ENCODE results near the gene EXOC6.

The EXOC6 gene

DNA sequence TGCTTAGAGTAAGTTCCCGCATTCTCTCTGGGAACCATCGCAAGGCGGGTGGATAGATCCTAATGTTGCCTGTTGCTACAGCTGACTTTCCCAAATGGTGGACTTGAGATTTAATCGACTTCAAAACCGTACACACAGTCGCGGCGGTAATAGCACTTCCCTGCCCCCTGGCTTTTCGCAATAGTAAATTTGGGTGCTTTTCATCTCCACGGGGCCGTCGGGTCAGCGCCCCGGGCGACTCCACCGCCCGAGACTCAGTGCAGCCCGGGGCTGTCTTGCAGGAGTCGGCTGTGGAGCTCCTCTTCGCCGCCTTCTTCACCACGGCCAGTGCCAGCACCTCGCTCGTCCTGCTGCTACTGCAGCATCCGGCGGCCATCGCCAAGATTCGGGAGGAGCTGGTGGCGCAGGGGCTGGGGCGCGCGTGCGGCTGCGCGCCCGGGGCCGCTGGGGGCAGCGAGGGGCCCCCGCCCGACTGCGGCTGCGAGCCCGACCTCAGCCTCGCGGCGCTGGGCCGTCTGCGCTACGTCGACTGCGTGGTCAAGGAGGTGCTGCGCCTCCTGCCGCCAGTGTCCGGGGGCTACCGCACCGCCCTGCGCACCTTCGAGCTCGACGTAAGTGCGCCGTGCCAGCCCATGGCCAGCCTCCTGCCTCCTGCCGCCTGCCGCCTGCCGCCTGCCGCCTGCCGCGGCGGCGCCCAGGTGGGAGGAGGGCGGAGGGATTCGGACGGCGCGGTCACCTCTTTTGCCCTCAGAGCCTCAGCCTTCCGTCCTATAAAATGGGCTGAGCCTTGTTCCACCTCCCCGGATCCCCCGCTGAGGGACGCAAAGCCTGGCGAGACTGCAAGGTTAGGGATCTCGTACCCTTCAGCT lies 217.6 kb downstream of the EXOC6 start:
- DNase-seq (ENCODE audit: low read depth in 2 of 2) = no peak

DNA sequence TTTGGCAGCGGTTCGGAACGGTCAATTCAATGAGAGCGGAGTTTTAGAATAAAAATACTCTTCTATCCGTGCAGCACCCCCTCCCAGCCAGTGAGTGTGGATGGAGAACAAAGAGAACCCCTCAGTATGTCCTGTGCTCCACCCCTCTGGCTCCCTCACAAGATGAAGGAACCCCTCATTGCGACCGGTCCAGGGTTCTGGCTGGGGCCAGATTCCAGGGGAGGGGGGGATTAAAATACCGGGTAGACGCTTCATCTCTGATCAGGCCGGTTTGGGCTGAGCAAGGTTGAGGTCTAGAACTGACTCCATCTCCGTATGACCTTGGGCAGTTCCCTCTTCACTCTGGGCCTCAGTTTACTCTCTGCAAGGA lies 218.2 kb downstream of the EXOC6 start:
- no peak for DNase-seq (ENCODE audit: low read depth in 2 of 2)

DNA sequence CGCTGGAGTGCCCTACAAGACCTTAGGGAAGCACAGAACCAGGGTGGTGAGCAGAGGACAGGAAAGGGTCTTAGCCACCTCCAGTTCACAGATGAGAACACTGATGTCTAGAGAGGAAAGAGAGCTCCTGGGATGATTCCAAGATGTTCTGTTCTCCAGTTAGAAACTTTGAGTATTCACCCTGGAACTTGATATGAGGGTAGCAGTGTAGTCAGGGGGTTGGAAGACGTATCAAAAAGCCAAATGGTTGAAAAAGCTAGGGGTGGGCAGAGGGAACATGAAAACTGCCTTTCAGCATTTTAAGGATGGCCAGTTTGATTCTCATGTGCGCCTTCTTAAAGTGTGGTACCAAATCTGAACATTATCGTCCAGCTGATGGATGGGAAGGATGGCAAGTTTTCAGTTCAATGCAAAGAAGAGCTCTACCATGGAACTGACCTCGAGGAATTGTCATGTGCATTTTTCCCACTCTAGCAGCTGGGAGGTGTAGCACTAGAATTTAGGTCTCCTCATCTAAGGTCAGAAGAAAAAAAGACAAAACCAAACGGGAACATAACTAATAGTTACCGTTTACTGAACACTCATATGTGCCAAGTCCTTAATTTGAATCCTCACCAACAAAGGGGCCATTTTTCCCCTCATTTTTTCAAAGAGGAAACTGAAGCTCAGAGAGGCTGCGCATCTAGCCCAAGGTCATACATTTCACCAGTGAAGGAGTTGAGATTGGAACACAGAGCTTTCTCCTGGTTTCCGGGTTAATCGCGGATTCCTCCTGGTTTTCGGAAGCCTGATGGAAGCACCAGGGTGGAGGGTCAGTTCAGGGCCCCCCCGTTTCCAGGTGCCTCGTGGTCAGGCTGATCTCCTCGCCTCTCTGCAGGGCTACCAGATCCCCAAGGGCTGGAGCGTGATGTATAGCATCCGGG lies 219.4 kb downstream of the EXOC6 start:
- no peak for DNase-seq (ENCODE audit: low read depth in 2 of 2)

DNA sequence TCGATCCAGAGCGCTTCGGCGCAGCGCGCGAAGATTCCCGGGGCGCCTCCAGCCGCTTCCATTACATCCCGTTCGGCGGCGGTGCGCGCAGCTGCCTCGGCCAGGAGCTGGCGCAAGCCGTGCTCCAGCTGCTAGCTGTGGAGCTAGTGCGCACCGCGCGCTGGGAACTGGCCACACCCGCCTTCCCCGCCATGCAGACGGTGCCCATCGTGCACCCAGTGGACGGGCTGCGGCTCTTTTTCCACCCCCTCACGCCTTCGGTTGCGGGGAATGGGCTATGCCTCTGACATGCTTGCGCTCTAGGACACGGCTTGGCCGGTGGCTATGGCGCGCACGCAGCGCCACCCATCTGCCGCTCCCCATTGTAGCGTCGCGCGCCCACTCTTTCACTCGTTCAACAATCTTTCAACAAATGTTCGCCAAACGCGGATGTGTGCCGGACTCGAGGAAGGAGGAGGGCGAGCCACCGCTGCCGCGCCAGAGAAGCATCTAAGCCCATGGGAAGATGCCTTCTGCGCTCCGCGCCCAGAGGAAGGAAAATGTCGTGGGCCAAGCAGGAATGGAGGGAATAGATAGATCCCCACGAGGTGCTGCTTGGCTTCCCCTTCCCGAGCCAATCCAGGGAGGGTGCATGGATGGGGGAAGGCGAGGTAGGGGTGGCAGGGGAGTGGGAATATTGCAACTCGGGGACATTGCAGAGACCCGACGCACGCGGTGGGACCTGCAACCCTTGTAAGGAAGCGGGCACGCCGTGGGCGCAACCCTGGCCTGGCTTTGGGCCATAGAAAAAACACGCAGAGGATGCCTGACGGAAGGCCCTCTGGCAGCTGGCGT lies 220.3 kb downstream of the EXOC6 start:
- no peak for DNase-seq (ENCODE audit: low read depth in 2 of 2)

DNA sequence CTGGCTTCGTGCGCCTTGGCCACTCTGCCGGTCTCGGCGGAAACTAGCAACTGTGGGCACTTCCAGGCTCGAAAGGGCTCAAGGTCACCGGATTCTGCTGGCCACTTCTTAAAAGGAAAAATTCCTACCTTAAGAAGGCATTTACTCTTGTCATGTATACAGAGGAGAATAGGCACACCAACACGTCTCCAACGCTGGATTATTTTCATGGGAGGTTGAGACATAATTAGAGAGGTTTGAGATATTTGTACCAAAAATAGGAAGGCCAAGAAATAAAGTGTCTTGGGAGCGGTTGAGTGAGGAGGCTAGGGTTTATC lies 220.9 kb downstream of the EXOC6 start:
- DNase-seq (ENCODE audit: low read depth in 2 of 2) = no peak

DNA sequence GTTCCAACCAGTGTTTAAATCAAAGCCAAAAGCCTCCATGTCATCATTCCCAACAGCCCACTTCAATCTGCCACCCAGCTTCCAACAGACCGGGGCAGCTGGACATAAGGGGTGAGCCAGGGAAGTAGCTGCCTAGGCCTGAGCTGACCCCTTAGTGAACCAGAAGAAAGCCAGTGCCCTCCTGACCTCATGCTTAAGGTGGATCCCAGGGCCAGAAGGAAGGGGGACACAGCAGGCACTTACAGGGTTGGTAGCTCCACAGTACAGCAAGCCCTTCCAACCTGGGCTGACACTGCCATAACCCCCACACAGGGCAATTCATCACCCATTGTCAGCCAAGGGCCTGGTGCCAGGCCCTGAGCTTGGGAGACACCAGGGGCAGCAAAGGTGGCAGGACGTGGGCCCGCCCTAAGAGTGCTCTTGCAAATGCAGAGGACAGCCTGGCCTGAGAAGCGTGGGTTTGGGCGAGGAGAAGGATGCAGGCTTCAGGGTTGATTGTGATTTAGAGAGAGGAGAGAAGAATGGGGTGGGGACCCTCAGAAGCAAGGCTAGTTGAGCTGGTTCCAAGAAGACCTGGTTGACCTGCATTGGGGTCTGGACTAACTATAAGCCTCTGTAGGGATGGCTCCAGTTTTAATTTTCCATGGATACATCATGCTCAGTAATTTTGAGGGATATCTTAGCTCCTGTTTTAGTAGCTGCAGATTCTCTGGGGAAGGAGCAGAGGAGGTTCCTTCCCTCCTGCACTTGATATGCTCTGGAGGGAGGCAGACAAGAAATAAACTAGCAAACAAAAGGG lies 222.3 kb downstream of the EXOC6 start:
- no peak for DNase-seq (ENCODE audit: low read depth in 2 of 2)

DNA sequence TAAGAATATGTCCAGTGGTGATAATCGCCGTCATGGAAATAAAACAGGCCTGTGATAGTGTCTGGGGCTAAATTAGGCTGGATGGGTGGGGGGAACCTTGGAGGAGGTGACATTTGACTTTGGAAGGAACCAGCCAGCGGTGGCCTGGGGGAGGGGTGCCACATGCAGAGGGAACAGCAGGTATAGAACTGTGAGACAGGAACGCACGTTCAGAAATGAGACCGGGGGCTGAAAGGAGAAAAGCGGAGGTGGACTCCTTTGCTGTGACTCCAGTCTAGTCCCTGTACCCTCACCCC lies 222.8 kb downstream of the EXOC6 start:
- DNase-seq (ENCODE audit: low read depth in 2 of 2) = no peak

DNA sequence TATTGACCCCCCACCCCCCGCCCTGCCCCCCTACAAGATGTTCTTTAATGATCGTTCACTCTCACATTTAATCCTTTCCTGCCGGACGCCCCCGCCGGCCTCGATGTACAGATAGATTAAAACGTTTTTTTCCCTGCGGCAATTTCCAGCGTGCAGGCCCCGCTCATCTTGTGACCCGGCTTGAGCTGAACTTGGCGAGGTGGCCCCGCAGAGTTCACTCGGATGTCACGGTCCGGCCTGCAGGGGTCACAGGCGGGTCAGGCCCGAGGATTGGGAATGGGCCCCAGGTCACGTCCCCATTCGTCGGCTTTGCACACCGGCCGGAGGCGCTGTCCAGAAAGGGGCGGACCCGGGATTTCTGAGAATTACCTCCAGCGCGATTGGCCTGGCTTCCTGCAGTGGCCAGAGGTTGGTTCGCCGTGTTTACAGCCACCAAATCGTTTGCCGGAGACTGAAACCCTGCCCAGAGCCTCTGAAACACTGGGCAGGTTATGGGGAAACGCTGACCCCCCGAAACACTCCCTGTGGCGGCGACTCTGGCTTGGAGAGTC lies 223.4 kb downstream of the EXOC6 start:
- no peak for DNase-seq (ENCODE audit: low read depth in 2 of 2)

DNA sequence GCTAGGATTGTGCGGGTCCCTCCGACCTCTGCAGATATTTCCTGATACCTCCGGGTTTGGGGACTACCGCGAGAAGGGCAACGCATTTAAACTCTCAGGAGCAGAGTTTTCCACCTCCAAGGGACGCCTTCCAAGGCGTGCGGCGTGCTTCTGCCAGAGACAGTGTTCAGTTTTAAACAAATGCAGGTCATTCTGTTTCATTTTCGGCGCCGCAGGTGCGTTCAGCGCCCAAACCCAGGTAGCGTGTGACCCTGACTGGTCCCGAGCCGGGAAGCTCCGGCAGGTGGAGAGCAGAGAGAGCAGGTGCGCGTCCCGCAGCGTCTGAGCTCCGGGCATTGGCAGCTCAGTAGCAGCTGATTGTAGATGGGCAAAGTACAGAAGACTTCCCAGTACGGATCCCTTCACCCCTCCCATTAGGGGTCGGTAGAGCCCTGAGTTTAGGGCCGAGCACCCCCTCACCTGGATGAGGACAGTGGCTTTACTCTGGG lies 223.9 kb downstream of the EXOC6 start:
- no peak for DNase-seq (ENCODE audit: low read depth in 2 of 2)

DNA sequence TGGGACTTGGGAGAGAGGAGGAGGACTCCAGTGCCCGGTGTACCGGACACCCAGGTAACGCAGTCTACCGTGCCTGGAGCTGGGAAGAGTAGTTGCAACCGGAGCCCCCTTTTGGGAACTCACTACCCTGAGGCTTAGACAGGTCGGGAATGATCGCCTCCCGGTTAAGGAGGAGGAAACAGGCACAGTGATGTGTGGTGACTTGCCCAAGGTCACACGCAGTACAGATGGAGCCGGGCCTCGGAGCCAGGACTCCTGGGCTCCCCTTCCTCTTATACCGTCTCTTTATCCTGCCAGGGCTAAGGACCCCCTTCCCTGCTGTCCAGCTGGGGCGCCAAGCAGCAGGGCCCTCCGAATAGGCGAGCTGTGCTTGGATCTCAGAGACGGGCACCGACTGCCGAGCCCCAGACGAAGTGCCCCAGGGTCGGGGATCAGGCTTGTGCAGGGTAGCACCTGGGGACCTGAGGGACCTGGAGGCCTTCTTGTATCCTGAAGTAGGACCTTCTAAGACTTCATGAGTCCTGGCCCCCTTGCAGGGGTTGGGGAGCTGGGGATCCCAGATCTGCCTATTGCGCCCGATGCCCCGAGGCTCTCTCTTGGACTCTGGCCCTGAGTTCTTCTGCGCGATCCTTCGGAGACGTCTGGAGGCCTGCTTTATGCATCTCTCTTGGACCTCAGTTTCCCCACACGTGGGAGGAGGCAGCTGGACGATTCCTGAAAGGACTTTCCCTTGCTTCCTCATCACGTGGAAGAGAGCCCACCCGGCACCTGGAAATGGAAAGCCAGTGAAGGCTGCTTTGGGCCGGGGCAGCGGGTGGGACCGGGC lies 224.6 kb downstream of the EXOC6 start:
- DNase-seq (ENCODE audit: low read depth in 2 of 2) = no peak

DNA sequence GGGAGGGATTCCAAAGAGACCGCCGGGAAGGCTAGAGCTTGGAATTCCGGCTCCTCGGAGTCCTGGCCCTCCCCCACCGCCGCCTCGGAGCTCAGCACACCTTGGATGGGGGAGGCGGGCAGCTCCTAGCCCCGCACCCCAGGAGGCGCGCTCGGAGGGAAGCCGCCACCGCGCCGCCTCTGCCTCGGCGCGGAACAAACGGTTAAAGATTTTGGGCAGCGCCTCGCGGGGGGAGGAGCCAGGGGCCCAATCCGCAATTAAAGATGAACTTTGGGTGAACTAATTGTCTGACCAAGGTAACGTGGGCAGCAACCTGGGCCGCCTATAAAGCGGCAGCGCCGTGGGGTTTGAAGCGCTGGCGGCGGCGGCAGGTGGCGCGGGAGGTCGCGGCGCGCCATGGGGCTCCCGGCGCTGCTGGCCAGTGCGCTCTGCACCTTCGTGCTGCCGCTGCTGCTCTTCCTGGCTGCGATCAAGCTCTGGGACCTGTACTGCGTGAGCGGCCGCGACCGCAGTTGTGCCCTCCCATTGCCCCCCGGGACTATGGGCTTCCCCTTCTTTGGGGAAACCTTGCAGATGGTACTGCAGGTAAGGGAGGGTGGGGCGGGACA lies 225.3 kb downstream of the EXOC6 start, which contains the start of gene CYP26A1:
TSS of gene CYP26A1 (plus strand) at position 355 of the 608 bp plus-strand sequence. CDS start at position 397, 42 bp downstream.
- no peak for DNase-seq (ENCODE audit: low read depth in 2 of 2)

DNA sequence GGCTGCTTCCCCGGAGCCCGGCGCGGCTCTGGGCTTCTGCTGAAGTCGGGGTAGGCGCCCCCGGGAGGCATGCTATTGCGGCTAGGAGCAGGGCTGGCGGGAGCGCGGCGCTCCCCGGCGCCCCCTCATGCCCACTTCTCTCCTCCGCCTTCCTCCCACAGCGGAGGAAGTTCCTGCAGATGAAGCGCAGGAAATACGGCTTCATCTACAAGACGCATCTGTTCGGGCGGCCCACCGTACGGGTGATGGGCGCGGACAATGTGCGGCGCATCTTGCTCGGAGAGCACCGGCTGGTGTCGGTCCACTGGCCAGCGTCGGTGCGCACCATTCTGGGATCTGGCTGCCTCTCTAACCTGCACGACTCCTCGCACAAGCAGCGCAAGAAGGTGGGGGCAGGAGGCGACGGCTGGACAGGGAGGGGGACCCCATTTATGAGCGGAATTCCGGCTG lies 225.9 kb downstream of the EXOC6 start:
- DNase-seq (ENCODE audit: low read depth in 2 of 2) = no peak

DNA sequence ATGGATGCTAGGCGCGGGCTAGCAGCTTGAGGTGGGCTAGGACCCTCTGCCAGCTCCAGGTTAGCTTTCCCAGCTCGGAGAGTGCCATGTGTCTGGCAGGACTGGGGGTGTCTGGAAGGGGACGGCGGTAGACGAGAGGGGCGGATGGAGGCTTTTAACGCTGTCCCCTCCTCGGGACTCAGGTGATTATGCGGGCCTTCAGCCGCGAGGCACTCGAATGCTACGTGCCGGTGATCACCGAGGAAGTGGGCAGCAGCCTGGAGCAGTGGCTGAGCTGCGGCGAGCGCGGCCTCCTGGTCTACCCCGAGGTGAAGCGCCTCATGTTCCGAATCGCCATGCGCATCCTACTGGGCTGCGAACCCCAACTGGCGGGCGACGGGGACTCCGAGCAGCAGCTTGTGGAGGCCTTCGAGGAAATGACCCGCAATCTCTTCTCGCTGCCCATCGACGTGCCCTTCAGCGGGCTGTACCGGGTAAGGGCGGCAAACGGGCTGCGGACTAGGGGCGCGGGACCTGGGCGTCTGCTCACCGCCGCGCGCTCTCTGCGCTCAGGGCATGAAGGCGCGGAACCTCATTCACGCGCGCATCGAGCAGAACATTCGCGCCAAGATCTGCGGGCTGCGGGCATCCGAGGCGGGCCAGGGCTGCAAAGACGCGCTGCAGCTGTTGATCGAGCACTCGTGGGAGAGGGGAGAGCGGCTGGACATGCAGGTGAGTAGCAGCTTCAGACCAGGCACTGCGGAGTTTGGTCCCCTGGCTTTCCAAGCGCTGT lies 226.5 kb downstream of the EXOC6 start:
- DNase-seq (ENCODE audit: low read depth in 2 of 2) = no peak

DNA sequence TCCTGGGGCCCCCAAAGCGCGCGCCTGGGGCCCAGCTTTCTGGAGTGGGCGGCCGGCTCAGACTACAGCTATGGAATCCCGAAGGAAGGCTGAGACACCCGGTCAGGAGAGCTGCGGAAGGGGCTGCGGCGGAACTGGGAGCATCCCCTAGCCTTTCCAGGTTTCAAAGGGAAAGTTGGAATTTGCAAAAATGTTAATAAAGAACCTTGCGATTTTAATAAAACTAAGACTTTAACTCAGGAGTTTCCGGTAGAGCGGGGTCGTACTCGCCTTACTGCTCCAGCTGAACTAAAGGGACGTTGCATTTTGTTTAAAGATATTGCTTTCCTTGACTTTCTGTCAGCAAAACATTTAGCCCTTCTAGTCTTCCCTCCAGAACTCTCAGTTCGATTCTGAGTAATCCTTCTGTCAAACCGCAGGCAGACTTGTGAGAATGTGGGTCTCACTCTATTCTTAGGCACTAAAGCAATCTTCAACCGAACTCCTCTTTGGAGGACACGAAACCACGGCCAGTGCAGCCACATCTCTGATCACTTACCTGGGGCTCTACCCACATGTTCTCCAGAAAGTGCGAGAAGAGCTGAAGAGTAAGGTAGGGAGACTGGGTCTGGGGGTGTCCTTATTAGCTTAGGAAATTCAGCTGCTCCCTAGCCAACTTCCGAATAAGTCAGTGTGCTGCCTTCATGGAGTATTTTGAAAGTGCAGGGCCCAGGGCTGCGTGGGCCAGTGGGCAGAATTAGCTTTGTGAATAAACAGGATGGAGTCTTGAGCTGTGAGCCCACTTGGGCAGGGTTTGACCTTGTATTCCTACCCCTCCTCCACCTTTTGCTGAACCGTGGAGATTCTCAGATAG lies 227.3 kb downstream of the EXOC6 start:
- DNase-seq (ENCODE audit: low read depth in 2 of 2) = no peak

DNA sequence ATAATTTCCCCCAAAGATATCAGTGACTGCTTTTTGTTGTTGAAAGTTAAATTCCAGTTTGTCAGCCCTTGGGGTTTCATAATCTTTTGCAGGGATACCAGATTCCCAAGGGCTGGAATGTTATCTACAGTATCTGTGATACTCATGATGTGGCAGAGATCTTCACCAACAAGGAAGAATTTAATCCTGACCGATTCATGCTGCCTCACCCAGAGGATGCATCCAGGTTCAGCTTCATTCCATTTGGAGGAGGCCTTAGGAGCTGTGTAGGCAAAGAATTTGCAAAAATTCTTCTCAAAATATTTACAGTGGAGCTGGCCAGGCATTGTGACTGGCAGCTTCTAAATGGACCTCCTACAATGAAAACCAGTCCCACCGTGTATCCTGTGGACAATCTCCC lies 228.6 kb downstream of the EXOC6 start:
- DNase-seq (ENCODE audit: low read depth in 2 of 2) = no peak

DNA sequence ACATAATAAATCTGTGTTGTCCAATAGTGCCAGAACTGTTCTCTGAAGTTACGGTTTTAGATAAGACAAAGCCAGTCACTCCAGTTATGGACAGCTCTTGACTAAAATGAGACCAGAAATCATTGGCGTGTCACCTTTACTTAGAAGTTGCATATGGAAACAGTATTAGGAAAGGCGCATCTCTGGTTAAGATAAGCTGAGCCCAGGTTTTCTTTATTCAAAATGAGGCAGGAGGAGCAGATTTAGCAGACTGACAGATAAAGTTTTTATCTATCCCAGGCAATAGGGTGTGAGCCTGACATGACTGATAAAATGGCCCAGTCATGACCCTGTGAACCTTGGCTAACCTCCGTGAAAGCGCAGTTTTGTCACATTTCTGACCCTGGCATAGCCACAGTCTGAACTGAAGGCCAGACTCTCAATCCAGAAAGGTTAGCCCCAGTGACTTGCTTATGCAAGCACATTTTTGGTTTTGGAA lies 229.6 kb downstream of the EXOC6 start:
- DNase-seq (ENCODE audit: low read depth in 2 of 2) = no peak

DNA sequence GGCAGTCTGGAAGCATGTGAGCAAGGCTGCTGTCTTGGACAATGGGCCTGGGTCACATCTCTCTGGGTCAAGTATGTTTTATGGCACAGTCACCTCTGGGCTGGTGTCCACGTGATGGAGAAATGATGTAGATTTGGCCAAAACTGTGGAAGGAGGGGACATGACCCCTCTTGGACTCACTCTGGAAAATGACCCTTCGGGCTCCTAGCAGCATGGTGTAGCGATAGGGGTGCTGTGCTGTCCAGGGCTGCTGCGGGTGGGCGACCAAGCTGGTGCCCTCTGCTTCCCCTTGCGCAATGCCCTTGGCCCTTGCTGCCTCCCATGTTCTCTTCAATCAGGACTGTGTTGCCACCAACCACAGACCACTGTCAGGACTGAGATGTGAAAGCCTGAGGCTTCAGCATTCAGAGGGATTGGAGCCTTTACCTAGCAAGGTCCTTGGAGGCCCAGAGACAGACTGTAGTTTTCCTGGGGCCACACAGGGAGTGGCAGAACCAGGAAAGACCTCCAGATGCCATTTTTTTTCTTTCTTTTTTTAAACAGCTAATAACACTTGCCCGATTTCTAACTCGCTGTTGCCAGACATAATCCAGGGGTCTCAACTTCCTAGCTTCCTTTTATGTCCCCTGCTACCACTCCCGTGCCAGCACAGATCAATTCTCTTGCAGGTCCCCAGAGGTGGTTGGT lies 231.5 kb downstream of the EXOC6 start:
- no peak for DNase-seq (ENCODE audit: low read depth in 2 of 2)
